A673 (cell line): ENCODE results near the gene LTC4S. TPM values are rescaled to one million over a fixed set of nuclear protein-coding genes. Genes with fewer than 3 reads are reported as not detected.

Experiments
- BruUV-seq: library from RNA; stranded (reverse); fragments of 400-500 nt; replicated peaks from 2 replicates; lab custom pipeline; 2021; lab: Mats Ljungman, UMichigan
- CTCF ChIA-PET: fragments of 300-600 bp; sonication (Branson Sonifier 250); formaldehyde crosslinking; loops from one replicate; lab custom pipeline; 2022; ENCODE audit warnings: antibody characterized with exemption; lab: Charles Lee
- POLR2A ChIA-PET: fragments of 300-600 bp; sonication (Branson Sonifier 250); formaldehyde crosslinking; loops from one replicate; lab custom pipeline; 2022; ENCODE audit warnings: antibody characterized with exemption; ENCODE audit not compliant: low non-redundant PET; lab: Charles Lee
- DNase-seq: peaks from one replicate; pipeline ENCODE4 v3.0.0-alpha.2; 2015; ENCODE audit warnings: low spot score
- H3K27ac ChIP-seq: fragments of 200-600 bp; sonication (generic); 2 replicates; pipeline ENCODE4 v1.5.1; 2016; ENCODE audit warnings: mixed run types, low read depth, mild to moderate bottlenecking, mixed read lengths, antibody characterized with exemption, low read length; ENCODE audit not compliant: poor library complexity, severe bottlenecking
- H3K27me3 ChIP-seq: fragments of 200-600 bp; sonication (generic); replicated peaks from 2 replicates; pipeline ENCODE4 v1.6.1; 2017; ENCODE audit warnings: mixed run types, low read depth, mild to moderate bottlenecking, mixed read lengths, antibody characterized with exemption, low read length; ENCODE audit not compliant: insufficient read depth, poor library complexity
- H3K36me3 ChIP-seq: fragments of 200-600 bp; sonication (generic); 2 replicates; pipeline ENCODE4 v1.6.1; 2016; ENCODE audit warnings: mixed run types, mild to moderate bottlenecking, mixed read lengths, antibody characterized with exemption, low read length; ENCODE audit not compliant: insufficient read depth, poor library complexity, severe bottlenecking
- H3K4me1 ChIP-seq: fragments of 200-600 bp; sonication (generic); 2 replicates; pipeline ENCODE4 v1.6.1; 2017; ENCODE audit warnings: mixed run types, mild to moderate bottlenecking, mixed read lengths, antibody characterized with exemption, low read length; ENCODE audit not compliant: insufficient read depth, poor library complexity, severe bottlenecking
- H3K4me3 ChIP-seq: fragments of 200-600 bp; sonication (generic); 2 replicates; pipeline ENCODE4 v1.5.1; 2016; ENCODE audit warnings: low read depth, mixed run types, mild to moderate bottlenecking, mixed read lengths, low read length; ENCODE audit not compliant: poor library complexity, severe bottlenecking
- H3K9me3 ChIP-seq: fragments of 200-600 bp; sonication (generic); 2 replicates; pipeline ENCODE4 v1.6.1; 2016; ENCODE audit warnings: mixed run types, low read depth, mild to moderate bottlenecking, mixed read lengths, antibody characterized with exemption, low read length; ENCODE audit not compliant: poor library complexity, severe bottlenecking
- CTCF ChIP-seq: fragments of 300-800, 200-600 bp; sonication (generic); conservative IDR thresholded peaks from 2 replicates; pipeline ENCODE4 v1.5.1; 2017; ENCODE audit warnings: low read depth, mild to moderate bottlenecking, antibody characterized with exemption, low read length, moderate library complexity, mixed read lengths
- EZH2 ChIP-seq: fragments of 200-600 bp; sonication (generic); IDR thresholded peaks from 2 replicates; pipeline ENCODE4 v1.6.1; 2017; ENCODE audit warnings: borderline replicate concordance, low read depth, mild to moderate bottlenecking, mixed read lengths, antibody characterized with exemption, low read length; ENCODE audit not compliant: poor library complexity, severe bottlenecking
- intact Hi-C: fragments of 100-400 bp; cut with micrococcal nuclease; formaldehyde crosslinking; loops from one replicate; pipeline ENCODE4 v1.10.0; 2022; ENCODE audit not compliant: unreplicated experiment
- total RNA-seq: library from RNA; stranded (reverse); gene quantifications from 2 replicates; pipeline ENCODE4 v1.2.3, GENCODE V29; 2021

The LTC4S gene
- total RNA-seq, 1 experiment from 2014 or later = 0.58 TPM

GRCh38 chr5:179776411-179776938 lies 17.3 kb upstream of the LTC4S start:
- H3K27ac ChIP-seq = no peak overlapping the region
- no peaks in the 10 kb centered on the region for H3K9me3 ChIP-seq
- intact Hi-C loops = no loop called here
- no peak for DNase-seq
- ChIA-PET CTCF (no interaction called here), POLR2A (no interaction called here)
- no peaks in the 10 kb centered on the region for H3K27me3 ChIP-seq
- TF ChIP-seq CTCF (no peak), EZH2 (no peak)
- H3K4me1 ChIP-seq = no peaks in the 10 kb centered on the region
- H3K4me3 ChIP-seq = no peak overlapping the region
- BruUV-seq = no TSS peak
- peaks cover 28% of the 10 kb centered on the region for H3K36me3 ChIP-seq

- TF ChIP-seq EZH2 = no peak
- TF ChIP-seq CTCF = no peak
- no peaks in the 10 kb centered on the region for H3K9me3 ChIP-seq
- peaks cover 21% of the 10 kb centered on the region for H3K36me3 ChIP-seq
- no peak for DNase-seq
- H3K4me3 ChIP-seq = no peak overlapping the region
- CTCF ChIA-PET = no interaction called here
- BruUV-seq = no TSS peak
- H3K27me3 ChIP-seq = no peaks in the 10 kb centered on the region
- no peak overlapping the region for H3K27ac ChIP-seq
- POLR2A ChIA-PET = no interaction called here
- intact Hi-C loops = no loop called here
- H3K4me1 ChIP-seq = no peaks in the 10 kb centered on the region
Measured at GRCh38 chr5:179777456-179777855, 16.3 kb upstream of the LTC4S start.

- Histone ChIP-seq H3K36me3 (peaks cover 20% of the 10 kb centered on the region), H3K9me3 (no peaks in the 10 kb centered on the region), H3K27me3 (no peaks in the 10 kb centered on the region), H3K4me3 (no peak overlapping the region), H3K4me1 (no peaks in the 10 kb centered on the region), H3K27ac (no peak overlapping the region)
- intact Hi-C loops = no loop called here
- ChIA-PET CTCF (no interaction called here), POLR2A (no interaction called here)
- TF ChIP-seq EZH2 (no peak), CTCF (no peak)
- no peak for DNase-seq
- BruUV-seq = no TSS peak
Measured at GRCh38 chr5:179777909-179778308, 15.9 kb upstream of the LTC4S start.
